Stimulated activated CD4-positive, alpha-beta T cell treated with anti-CD3 and anti-CD28 coated beads, Interleukin-15, amount 100 ng/mL, for 1 hour (primary cell): Measurements from ENCODE around the gene CYRIA.

ENCODE experiments used
- DNase-seq, 2 donors: peaks; one replicate each; pipeline ENCODE4 v3.0.0-alpha.2; 2020; ENCODE audit warnings: low read depth in 1 of 2, low spot score in 1 of 2

Gene CYRIA

DNA sequence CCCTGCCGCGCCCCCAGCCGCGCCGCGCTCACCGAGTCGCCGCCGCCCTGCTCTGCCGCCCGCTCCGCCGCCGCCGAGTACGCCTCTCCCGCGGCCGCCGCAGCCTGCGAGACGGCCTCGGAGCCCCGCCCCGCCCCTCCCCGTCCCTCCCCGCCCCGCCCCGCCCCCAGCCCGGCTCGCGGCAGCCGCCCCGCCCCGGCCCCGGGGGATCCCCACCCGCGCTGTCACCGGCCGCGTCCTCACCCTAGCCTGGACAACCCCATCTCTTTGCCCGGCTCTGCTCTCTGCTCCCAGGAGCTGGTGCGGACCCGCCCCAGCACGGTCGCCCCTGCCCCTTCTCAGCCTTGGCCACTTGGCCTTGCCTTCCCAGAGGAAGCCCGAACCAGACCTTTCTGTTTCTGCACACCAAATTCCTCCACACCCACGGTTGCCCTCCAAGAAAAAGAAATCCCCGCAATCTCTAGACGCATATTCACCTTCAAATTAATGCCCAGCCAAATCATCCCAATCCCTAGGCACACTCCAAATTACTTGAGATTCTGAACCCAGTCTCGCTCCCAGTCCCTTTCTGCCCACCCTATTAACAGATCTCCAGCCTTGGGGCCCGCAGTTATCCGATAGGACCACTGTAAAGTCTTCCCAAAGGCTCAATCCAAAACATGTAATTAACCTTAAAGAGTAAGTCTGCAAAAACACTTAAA is at the start of gene CYRIA:
Gene CYRIA (minus strand): TSS at position 87 of the 701 bp plus-strand sequence. CDS start 77,715 bp downstream, outside the sequence.
- DNase-seq: peak in 1 of 2 donors; percentile 36

DNA sequence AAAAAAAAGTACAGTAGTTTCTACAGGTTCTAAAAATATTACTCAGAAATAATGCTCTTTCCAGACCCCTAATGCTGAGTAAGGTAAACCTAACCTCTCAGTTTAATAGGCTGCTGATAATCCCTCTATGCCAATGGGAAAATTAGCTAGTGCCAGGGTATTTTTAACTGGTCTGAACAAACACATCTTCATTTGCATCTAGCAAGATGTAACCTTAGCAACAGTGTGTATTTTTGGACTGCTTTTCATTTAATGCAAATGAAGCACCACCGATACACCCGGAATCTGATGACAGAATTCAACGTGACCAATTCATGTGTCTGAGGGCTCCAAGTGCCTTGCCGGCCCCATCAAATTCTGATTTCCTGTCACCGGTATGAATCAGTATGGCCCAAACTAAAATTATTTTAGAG is 47.4 kb upstream of the CYRIA start:
- DNase-seq: no peak

DNA sequence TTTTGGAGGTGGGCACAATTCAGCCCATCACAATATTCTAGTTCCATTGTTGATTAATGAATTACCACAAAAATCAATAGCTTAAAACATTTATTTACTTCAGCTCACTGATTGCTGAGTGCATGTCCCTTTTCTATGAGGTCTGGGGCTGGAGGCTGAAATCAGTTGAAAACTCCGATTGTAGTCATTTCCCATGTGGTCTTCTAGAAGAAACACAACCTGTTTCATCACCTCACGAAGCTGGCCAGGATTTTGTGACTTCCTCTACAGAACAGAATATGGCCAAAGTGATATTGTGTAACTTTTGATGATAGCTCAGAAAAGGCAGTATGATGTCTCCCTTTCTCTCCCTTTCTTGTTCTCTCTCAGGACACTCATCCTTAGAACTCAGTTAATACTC is 44.1 kb upstream of the CYRIA start:
- no peak for DNase-seq

GRCh38 chr2:16708173-16708572 is 42.5 kb upstream of the CYRIA start:
- DNase-seq: no peak

DNA sequence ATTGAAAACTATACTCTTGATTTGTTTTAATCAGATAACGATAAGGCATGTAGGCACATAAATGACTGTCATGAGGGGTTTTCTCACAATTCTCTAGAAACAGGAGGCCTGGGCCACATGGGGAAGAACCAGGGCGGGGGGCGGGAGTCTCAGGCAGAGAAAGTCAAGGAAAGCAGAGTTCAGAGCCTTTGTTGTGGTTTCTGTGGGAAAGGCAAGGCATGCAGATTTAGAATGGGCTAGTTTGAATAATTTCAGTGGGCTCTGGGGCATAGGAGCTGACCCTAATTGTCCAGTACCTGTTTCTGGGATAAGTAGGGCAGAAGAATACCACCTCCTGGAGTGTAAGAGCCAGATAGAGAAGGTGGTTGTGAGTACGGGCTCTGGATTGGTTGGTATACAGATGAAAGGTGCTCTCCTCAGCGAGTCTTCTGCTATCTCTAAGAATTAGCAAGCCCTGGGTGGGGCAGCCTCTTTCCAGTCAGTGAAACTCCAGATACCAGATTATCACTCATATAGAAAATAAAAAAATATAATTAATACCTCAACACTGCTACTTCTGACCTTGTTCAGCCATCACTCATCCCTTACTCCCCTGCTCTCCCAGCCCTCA is 41.5 kb upstream of the CYRIA start:
- no peak for DNase-seq

- no peak for DNase-seq
Measured at GRCh38 chr2:16700551-16701259, 35.1 kb upstream of the CYRIA start.

DNA sequence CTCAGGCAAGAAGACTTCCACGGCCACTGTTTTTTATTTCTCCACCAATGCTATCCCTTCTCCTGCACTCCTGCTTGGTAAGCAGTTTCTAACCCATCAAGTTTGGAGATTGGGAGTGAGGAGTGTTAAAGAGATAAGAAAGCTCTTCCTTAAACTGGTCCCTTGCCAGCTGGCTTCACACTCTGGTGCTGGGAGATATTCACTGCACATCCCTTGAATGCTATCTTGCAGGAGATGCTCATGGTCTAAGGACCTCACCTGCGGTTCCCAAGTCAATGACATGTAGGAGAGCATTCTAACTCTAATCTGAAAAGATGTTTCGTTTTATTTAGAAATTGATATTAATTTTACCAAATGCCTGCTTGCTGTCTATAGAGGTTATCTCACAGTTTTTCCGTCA is 28.2 kb upstream of the CYRIA start:
- DNase-seq: no peak

DNA sequence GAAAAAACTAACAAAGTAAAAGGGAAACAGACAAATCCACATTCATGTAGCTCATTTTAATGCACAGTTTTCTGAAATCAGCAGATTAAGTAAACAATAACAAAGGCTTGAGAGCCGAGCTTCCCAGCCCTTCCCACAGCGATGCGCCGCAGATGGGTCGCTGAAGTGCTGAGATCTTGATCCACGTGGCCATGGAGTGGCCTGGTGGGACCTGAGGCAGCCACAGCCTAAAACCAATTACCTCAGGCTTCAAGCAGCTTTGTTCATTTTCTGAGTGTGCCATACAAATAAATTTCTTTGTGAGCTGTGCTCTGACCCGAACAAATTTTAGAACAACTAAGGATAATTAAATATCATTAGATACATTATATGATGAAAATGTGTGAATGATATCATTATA is 25.6 kb upstream of the CYRIA start:
- DNase-seq: no peak

DNA sequence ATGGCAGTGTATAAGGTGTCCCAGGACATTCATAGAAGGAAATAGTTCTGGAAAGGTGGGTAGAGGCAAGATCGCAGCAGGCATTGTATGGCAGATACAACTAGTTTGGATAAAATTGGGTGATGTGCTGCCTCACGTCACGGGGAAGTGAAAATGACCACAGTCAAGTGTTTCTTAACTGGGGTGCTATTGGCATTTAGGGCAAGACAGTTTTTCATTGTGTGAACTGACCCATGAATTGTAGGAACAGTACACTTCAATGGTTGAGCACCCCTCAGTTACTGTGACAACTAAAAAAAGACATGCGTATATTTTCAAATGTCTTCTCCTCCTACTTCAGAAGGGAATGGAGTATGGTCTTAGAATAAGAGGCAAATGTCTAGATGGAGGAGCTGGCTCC is 22.3 kb upstream of the CYRIA start:
- DNase-seq: no peak

GRCh38 chr2:16687222-16687621 is 21.6 kb upstream of the CYRIA start:
- no peak for DNase-seq

DNA sequence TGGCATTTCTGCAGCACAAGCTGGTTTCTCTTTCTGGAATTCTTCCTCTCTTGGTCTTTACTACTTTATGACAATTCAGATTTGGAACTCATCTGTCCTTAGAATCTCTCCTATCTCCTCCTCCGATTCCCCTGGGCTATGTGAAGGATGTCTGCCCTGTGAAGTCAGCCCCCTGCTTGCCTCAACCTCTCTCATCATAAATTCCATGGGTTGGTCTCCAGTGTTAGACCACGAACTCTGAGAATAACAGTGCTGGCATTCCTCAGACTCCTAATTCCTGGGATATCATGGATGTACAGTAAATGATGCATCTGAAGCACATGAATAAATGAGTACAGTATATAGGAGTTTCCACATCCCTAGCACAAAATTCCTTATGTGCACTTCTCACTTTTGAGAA is 21.0 kb upstream of the CYRIA start:
- no peak for DNase-seq

DNA sequence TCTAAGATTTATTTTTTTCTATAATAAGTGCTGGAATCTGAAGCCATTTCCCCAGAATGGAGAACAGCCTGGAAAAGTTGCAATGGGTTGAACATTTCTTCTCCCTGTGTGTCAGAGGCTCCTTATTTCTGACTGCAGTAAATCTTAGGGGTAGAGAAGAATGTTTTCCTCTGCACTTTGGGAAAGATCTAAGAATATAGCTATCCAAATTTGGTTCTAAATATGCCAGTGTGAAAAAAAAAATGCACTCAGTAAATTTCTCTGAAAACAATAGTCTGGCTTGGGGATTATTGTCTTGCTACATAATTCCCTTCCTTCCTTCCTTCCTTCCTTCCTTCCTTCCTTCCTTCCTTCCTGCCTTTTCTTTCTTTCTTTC is 19.7 kb upstream of the CYRIA start:
- DNase-seq: no peak

DNA sequence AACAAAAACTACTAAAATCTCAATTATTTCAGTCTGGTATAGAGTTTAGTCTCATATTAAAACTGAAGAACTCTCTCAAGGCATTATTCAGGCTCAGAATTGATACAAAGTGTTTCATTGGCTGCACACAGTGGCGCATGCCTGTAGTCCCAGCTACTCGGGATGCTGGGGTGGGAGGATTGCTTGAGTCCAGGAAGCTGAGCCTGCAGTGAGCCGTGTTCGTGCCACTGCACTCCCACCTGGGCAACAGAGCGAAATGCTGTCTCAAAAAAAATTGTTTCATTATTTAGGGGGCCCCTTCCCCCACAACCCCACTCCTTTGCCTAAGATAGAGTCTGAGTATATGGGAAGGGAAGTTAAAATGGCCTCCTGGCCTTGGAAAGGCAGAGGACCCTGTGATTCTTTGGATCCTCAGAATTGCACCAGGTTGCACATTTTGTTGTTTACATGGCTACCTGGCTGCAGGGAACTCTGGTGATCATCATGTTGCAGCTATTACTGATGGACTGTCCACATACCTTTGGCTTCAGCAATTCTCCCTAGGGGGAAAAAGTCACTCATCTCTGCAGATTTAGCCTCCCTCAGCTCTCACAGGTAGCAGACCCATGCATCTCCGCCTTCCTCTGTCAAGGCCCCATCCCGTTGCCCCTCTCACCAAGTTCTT is 19.2 kb upstream of the CYRIA start:
- DNase-seq: no peak

- no peak for DNase-seq
Measured at GRCh38 chr2:16683576-16683975, 17.9 kb upstream of the CYRIA start.

GRCh38 chr2:16682431-16683118 is 16.9 kb upstream of the CYRIA start:
- no peak for DNase-seq

- DNase-seq: no peak
Measured at GRCh38 chr2:16680781-16681180, 15.1 kb upstream of the CYRIA start.

- no peak for DNase-seq
Measured at GRCh38 chr2:16680304-16680703, 14.7 kb upstream of the CYRIA start.

DNA sequence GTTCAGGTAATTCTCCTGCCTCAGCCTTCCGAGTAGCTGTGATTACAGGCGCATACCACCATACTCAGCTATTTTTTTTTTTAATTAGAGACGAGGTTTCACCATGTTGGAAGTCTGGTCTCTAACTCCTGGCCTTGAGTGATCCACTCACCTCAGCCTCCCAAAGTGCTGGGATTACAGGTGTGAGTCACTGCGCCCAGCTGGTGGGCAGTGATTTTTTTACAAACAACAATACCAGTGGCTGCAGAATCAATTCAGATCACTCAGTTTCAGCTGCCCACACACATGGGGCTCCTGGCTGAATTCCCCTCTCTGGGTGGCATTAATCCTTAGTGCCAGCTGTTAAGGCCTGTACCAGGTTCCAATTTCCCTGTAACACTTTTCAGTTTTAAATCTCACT is 13.3 kb upstream of the CYRIA start:
- DNase-seq: no peak

DNA sequence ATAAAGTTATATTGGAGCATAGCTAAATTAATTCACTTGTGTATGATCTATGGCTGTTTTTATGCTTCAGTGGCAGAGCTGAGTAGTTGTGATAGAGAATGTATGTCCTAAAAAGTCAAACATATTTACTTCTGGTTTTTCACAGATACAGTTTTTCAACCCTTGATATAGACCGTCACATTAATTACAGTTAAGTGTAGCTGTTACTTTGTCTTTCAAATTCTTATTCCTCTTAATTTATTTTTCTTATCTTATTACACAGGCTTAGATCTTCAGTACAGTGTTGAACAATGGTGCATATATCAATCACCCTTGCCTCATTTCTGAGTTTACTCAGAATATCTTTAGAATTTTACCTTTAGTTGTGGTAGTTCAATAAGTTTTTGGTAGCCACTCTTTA is 12.2 kb upstream of the CYRIA start:
- DNase-seq: no peak

DNA sequence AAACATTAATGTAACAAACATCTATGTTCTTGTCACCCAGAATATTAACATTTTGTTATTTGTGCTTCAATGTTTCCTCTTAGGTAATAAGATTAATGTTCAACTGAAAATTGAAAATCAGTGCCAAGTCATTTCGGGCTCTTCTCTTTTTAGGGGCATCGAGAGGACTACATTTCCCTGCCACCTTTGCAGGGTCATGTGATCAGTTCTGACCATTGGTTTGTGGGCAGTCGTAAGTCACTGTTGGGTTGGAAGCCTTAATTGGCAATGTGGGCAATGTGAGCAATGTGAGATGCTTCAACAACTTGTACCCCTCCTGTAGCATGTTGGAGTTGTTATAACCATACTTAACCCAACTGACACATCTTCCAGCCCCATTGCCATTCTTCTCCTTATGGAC is 10.1 kb upstream of the CYRIA start:
- DNase-seq: no peak

GRCh38 chr2:16674154-16674553 is 8.5 kb upstream of the CYRIA start:
- no peak for DNase-seq
